ENCODE results near the gene ENC1.

The ENC1 gene

DNA sequence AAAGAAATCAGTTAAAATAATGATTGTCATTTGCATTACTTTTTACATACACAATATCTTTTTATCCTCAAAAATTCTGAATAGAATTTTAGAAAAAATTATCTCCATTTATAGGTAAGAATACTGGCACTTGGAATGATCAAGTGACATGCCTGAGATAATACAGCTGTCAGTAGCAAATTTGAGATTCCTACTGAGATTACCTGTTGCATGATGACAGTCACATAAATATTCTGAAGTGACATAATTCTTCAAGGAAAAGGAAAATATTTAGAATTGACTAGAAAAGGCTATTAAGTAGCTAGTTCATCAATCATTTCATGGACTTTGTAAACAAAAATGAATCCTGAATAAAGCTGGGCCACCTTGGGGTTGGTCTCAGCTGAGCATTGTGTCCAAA, 15.2 kb upstream of the ENC1 start:
- no peak for DNase-seq (ENCODE audit: low spot score)

DNA sequence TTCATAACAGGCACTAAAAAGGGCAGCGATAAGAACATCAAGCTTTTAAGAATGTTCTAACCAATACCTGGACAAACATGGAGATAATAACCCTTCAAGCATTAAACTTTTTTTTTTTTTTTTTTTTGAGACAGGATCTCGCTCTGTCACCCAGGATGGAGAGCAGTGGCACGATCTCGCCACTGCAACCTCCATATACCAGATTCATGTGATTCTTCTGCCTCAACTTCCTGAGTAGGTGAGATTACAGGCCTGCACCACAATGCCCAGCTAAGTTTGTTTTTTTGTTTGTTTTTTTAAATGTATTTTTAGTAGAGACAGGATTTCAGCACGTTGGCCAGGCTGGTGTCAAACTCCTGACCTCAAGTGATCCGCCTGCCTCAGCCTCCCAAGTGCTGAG, 14.7 kb upstream of the ENC1 start:
- DNase-seq (ENCODE audit: low spot score): no peak

DNA sequence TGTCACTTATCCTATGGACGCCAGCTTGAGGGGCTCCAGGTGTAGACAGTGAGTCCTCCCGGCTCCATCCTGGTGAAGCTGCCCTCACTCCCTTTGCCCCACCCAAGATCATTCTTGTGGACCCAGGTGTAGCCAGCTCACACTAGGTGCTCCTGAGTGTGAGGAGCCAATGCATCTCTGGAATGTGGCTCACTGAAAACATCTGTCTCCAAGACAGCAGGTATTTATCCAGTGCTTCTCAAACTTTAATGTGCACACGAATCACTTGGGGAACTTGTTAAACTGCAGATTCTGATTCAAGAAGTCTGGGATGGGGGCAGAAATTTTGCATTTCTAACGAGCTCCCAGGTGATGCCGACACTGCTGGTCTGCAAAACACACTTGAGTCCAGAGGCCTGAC, 13.5 kb upstream of the ENC1 start:
- no peak for DNase-seq (ENCODE audit: low spot score)

DNA sequence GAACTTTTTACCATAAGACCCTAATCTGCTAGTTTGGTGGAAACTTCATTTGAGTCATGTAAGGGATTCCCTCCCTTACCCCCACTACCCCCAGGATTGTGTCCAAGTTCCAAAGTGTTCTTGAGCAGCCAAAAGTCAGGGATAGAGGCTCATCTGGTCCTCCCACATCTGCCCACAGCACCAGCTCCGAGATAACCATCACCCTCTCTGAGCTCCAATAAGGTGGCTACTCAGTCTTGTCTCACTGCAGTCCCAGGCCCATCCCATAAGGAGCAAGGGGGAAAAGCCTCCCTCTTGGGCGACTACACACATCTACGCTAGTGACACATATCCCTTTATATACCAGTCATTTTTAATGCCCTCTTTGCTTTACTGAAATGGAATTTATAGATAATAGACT, 12.0 kb upstream of the ENC1 start:
- DNase-seq (ENCODE audit: low spot score): no peak

DNA sequence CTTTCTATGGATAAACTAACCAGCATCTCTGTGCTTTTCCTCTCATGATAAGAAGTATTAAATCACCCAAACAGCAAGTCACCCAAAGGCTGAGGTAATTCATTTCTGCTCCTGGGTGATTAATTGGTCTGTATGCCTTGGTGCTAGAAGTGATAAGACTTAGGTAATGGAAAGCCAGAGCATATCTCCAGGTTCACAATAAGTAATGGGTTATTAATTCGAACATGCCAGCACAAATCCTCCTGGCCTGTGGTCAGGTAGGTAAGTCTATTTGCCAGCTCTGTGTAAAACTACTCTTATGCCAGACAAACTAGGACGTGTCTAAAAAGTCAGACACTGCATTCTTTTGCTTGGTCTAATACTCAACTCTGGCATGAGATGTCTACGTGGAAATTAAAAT, 11.2 kb upstream of the ENC1 start:
- no peak for DNase-seq (ENCODE audit: low spot score)

DNA sequence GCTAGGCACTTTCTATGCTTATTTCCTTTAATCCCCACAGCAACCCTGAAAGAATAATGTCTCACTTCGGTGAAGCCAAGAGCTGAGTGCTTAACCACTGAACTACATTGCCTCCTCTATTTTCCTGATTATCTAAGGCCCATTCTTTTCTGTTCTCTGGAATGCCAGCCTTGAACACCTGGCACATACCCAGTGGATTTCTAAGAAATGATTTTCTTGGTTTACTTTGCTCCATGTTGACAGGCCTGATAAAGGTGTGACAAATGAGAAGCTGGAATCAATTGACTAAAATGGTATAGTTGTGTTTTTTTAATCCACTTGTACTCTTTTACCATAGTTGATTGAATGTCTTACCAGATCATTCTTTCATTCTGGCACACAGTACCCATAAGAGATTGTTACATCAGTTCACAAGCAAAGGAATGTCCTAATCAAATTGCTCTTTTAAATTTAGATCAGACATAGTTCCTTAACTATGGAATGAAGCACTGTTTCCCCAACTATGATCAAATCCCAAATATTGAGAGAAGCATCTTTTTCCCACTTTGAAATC, 9.0 kb upstream of the ENC1 start:
- DNase-seq (ENCODE audit: low spot score): no peak

DNA sequence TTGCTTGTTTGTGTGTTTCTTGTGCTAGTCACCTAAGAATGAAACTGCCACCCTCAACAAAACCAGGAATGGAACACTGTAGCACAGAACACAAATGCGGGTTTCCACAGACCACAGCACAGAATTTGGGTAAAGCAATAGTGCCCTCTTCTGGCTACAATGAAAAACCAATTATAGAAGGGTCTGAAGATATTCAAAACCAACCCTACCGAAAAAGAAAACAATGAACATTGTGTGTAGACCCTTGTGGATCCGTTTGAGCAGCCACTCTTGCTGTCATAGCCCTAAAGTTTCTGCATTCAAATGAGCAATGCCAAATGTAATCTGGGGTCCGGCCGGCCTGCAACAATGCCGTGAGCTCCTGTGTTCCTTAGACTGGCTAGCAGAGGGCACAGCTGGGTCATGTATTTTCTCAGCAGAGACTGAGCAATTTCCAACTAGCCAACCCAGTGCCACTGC, 8.3 kb upstream of the ENC1 start:
- DNase-seq (ENCODE audit: low spot score): peak; percentile 65

DNA sequence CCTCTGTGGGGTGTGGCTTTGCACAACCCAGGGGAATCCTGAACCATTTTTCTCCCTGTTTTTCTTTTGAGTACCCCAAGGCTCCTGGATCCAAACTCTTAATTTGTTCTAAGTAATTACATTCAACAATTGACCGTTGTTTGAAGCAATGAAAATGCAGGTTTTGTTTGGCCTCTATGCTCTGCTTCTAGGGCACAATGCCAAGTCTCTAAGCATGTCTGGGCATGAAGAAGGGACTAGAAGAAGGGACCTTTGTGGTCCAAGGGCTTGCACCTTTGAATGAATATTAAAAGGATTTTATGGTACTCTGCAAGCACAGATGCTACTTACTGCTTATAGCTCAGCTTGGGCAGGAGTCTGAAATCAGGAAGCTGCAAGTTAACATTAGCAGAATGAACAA, 6.6 kb upstream of the ENC1 start:
- DNase-seq (ENCODE audit: low spot score): no peak

DNA sequence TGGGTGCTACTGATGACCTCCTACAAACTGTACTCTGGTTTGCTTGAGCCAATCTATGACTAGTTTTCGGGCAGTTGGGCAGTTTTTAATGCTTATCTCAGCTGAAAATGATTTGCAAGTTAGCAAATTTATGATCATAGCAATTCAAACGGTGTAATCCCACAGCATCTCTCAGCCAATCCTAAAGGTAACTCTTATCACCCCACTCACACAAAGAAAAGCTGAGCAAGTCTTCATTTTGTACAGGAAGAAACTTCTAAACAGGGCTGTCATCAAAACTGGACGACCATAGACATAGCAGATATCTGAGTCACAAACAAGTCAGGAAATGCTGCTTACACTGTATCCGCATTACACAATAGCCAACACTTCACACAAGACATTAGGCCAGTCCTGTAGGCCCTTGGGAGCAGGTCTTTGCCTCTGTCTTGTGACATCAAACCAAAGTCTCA, 2.6 kb upstream of the ENC1 start:
- DNase-seq (ENCODE audit: low spot score): peak; percentile 99

DNA sequence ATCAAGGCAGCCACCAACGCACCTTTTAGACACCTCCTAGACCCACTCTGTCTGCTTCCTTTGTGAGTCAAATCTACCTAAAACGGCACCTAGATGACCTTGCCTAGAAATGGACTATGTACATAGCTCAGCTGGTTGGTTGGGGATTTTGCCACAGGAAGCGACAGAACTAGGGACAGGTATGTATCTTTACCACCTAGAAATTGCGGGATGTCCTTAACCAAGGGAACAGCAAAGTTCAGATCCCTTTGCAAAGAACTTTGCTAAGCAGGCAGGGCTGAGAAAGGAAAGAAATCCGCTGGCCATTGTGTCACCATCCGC, 2.0 kb upstream of the ENC1 start:
- peak; percentile 17 for DNase-seq (ENCODE audit: low spot score)

DNA sequence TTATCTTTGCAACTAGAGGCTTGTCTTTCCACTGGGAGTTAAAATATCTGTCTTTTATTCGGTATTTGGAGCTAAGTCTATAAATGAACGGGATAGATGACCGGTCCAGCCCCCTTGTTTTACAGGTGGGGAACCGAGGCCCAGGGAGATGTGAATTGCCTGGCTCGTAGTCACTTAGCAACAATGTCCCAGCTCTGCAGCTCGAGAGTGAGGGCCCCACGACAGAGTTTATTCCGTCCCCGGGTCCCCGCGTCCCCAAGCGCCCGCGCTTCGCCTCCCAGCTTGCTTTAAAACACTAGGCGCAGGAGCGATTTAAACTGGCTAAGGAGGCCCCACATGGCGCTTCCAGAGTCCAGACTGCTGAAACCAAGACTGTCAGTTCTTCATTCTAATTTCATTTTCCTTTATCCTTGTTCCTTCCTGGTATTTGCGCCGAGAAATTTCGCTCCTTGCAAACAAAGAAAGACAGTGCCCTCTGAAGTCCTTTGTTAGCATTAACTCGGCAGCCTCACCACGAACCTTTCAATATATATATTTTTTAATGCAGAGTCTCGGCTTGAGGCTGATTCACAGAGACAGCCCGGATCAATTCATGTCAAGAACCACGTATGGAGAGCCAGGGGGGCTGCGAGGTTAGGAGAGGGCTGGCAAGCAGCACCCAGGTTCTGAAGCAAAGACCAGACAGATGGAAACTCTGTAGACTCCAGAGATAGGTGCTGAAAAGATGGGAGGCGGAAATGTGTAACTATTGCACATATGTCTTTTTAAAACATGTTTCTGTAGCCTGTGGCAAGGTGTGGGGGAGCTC, 1.4 kb upstream of the ENC1 start:
- DNase-seq (ENCODE audit: low spot score): peak; percentile 80

DNA sequence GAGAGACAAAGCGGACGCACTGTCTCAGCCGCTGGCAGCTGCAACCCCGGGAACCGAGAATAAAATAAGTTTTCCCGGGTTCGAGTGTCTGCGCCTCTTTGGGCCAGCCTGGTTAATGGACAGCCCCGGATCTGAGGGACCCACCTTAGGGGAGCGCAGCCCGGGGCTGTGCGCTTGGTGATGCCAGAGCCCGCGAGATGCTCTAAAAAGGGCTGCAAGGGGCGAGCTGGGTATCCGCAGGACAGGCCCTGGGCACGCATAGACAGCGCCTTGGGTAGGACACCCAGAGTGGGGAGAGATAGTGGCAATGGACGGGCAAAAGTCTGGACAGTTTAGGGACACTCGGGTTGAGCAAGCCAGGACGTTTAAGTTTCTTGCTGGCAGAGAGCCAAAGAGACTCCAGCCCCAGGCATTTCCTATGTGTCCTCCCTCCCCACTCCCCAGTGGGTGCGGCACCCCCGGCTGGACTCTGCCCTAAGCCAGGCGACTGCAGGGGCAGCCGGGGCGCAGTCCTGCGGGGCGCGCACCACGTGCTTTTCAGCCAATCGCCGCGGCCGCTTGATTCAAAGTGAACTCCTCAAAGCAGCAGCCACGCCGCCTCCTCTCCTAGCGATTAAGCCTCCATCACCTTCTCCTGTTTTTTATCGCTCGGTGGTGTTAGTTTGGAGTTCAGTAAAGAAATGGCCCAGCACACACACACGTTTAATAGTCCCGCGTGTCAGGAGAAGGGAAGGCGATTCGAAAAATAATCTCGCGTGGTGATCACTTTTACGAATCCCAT, 616 bp upstream of the ENC1 start:
- peak; percentile 91 for DNase-seq (ENCODE audit: low spot score)

DNA sequence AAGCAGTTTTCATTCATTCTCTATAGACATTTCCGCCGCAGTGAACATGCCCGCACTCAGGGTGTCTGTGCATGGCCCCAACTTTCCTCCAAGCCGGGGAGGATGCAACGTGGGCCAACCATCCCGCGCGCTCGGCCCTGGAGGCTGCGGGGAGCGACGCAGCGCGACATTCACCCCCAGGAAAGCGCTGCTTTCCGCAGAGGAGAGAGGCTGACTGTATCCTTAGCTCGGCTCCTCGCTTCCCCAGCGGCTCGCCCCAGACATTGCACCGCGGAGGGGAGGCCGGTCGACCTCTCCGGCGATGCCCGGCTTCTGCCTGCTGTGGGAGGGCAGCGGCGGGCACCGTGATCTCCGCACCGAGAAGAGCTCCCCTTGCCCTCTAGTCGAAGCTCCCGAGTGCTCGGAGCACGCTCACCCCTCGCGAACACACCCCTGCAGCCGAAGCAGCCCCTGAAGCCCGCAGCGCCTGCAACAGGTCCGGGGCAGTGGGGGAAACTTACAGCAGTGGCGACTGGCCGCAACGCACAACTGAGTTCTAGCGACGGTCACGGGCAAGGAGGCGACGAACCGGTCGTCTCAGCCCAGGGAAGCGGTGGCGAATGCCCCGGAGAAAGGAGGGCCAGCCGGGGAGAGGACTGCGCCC, 600 bp downstream of the ENC1 start:
- DNase-seq (ENCODE audit: low spot score): peak; percentile 38

DNA sequence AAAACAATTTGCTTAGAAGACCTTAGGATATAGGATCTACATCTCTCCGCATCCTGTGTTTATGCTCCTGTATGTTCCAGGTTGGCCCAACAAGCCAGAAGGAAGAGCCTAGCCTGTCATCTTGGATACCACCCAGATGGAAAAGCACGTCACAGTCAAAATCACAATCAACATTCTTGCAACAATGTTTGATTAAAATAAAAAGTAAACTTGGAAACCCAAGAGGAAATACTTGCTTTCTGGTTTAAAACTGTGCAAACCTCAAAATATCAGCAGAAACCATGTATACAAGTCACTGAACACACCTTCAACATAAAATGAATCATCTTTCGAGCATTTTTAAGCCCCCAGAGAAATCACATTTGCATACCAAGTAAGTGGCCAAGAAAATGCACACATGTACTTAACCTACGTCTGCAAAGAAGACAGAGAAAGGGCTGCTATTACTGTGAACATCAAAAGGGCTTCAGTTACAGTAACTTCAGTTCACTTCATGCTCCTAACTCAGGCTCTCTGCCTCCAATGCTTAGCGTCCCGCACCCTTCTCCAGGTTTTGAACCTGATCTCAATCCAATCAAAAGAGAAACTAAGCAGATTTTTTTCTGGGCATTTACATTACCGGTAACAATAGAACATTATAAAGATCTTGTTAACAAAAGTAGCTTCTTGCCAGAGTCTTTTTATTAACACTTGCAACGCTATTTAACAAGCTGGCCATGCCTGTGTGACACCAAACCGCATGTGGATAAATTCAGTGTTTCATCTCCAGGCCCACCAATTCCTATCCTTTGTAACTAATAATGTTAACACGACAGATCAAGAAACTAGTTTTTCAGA, 1.3 kb downstream of the ENC1 start:
- DNase-seq (ENCODE audit: low spot score): peak; percentile 26

DNA sequence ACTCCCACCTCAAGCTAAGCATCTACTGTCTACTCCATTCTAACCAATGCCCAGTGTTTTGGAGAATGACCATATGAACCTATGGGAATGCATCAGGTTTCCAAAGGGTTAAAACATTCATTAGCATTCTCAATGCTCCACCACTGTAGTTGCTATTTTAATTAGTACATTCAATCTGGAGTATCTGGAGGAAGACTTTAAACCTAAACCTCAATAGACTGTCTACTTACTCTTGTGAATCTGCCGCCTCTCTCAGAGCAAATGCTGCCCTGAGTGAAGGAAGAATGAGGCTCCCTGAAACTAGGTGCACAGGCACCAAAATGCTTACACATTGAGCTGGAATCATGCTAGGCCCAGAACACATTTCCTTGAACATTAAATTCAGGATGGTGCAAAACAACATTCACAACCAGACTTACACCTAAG, 2.0 kb downstream of the ENC1 start:
- no peak for DNase-seq (ENCODE audit: low spot score)

DNA sequence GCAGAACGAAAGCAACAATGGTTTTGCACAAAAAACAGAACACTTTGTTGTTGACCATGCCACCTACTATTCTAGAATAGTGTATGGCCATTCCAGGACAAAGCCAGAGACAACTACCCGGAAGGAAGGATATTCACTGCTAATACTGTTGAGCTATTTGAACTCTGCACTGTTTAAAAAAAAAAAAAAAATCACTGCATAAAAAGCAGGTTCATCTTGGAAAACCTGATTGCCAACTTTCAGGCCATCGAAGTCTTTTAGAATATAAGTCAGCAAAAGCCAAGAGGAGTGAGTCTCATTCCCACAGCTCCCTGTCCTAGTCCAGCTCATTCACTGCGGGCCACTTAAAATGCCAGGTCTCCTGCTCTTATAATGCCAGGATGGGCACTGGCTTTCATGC, 4.0 kb downstream of the ENC1 start:
- DNase-seq (ENCODE audit: low spot score): no peak

DNA sequence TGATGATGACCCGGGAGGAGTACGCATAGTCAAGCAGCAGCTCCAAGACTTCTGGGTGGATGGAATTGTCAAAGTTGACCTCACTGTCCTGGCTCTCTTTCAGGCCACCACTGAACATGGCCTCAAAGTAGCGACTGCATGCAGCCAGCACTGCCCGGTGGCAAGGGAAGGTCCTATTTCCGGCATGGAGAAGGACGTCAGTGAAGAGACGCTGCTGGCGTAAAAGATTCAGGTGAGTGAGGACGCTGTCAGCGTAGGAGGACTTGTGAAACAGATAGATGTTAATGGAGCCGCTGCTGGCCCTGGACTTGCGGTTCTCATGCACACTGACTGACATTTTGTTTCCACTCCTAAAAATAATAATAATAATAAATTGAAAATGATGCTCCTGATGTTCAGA, 4.4 kb downstream of the ENC1 start:
- no peak for DNase-seq (ENCODE audit: low spot score)

DNA sequence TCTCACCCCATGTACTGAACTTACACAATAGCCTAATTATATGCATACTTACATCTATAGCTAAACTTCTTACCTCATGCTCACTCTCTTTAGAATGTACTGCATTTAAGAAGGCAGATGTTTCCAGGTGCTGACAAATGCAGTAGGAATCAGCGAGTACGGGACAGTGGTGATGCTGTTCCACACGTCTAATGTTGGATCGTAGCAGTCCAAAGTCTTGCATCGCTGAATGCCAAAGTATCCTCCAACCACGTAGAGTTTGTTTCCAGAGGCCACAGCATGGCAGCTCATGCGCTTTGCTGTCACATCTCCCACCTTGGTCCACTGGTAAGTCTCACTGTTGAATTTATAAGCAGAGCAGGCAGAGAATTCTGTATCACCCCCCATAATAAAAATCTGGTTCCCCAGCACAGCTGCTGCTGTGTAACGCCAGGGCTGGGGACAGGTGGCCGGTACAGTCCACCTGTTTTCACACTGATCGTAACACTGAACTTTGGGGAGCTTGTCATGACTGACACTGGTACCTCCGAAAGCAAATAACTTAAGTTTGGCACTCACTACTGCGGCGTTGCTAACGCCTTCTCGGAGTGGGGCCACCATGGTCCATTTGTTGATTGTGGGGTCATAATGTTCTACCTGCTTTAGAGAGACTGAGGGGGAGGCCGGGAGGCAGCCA, 5.8 kb downstream of the ENC1 start:
- no peak for DNase-seq (ENCODE audit: low spot score)

DNA sequence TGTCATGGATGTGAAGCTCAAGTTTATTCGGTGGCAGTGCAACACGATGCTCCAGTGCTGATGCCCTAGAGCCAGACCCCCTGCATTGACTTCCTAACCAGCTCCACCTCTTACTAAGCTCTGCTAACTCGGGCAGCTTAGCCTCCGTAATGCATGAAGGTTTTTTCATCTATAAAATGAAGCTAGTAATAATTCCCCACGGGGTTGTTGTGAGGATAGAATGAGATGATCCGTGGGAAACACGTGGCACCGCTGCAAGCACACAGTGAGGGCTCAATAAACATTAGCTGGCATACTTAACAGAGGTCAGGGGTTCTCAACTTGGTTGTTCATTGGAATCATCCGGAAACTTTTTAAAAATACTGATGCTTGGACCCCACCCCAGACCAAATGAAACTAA, 6.8 kb downstream of the ENC1 start:
- no peak for DNase-seq (ENCODE audit: low spot score)

DNA sequence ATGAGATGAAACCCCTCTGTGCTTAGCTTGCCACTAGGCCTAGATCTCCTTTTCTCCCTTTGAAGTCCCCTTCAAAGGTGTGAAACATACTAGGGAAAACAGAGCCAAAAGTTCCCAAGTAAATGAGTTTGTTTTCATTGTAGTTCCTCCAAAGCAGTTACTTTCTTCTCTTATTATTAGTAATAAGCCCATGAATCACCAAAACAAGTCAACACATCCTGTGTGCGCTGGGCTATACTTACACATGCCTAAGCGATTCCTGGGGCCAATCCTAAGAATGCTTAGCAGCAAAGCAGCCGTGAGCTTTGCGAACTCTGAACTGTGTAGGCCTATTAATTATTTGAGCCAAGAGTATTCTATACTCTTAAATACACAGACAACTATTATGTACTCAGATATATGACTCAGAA, 7.6 kb downstream of the ENC1 start:
- peak; percentile 85 for DNase-seq (ENCODE audit: low spot score)
